WTC11 (cell line): Measurements from ENCODE around the gene TXNRD1. TPM values are rescaled to one million over a fixed set of nuclear protein-coding genes. Genes with fewer than 3 reads are reported as not detected.

Source experiments
- ATAC-seq: fragments of 200-7000 bp; cut with Tn5 transposase; 2 replicates; pipeline ENCODE4 v1.10.0; 2021; ENCODE audit warnings: mild to moderate bottlenecking, moderate library complexity
- CTCF ChIA-PET: fragments of 300-600 bp; sonication (Branson Sonifier 250); formaldehyde crosslinking; loops from one replicate; lab custom pipeline; 2021; ENCODE audit warnings: antibody characterized with exemption; lab: Charles Lee
- POLR2A ChIA-PET: fragments of 350-600 bp; sonication (Branson Sonifier 250); formaldehyde crosslinking; loops from one replicate; lab custom pipeline; 2021; ENCODE audit warnings: antibody characterized with exemption; lab: Charles Lee
- DNase-seq: peaks from one replicate; pipeline ENCODE4 v3.0.0; 2021; ENCODE audit warnings: low spot score
- H3K27ac Mint-ChIP-seq: 2 replicates; pipeline ENCODE4 v1.8.0; 2021; ENCODE audit warnings: mixed read lengths
- H3K27me3 Mint-ChIP-seq: 2 replicates; pipeline ENCODE4 v1.8.0; 2021; ENCODE audit warnings: low read depth, mild to moderate bottlenecking, moderate library complexity, mixed read lengths
- H3K36me3 Mint-ChIP-seq: 2 replicates; pipeline ENCODE4 v1.8.0; 2021; ENCODE audit warnings: mixed read lengths
- H3K4me1 Mint-ChIP-seq: 2 replicates; pipeline ENCODE4 v1.8.0; 2022; ENCODE audit warnings: mixed read lengths
- H3K4me3 Mint-ChIP-seq: 2 replicates; pipeline ENCODE4 v1.8.0; 2021; ENCODE audit warnings: mild to moderate bottlenecking, moderate library complexity, mixed read lengths
- H3K9me3 Mint-ChIP-seq: 2 replicates; pipeline ENCODE4 v1.8.0; 2021; ENCODE audit warnings: mixed read lengths
- CBFB ChIP-seq: sonication (generic); formaldehyde crosslinking; IDR thresholded peaks from 2 replicates; pipeline ENCODE4 v1.8.1; 2022; ENCODE audit warnings: mild to moderate bottlenecking, low read depth, missing genetic modification reagents
- CDX4 ChIP-seq: fragments of 250-450 bp; sonication (Bioruptor Pico); IDR thresholded peaks from 2 replicates; pipeline ENCODE4 v1.9.0; 2021; ENCODE audit warnings: moderate library complexity, mild to moderate bottlenecking, inconsistent platforms, borderline replicate concordance
- ESRRA ChIP-seq: sonication (generic); formaldehyde crosslinking; IDR thresholded peaks from 2 replicates; pipeline ENCODE4 v1.8.1; 2022; ENCODE audit warnings: mild to moderate bottlenecking, missing genetic modification reagents, borderline replicate concordance
- FOXK1 ChIP-seq: sonication (generic); formaldehyde crosslinking; IDR thresholded peaks from 2 replicates; pipeline ENCODE4 v1.8.0; 2022; ENCODE audit warnings: mild to moderate bottlenecking, moderate library complexity, missing genetic modification reagents
- HMGXB4 ChIP-seq: sonication (generic); formaldehyde crosslinking; IDR thresholded peaks from 2 replicates; pipeline ENCODE4 v1.8.1; 2023; ENCODE audit warnings: mild to moderate bottlenecking, moderate library complexity, missing genetic modification reagents
- IRF2 ChIP-seq: sonication (generic); formaldehyde crosslinking; IDR thresholded peaks from 2 replicates; pipeline ENCODE4 v1.8.0; 2022; ENCODE audit warnings: low read depth, missing genetic modification reagents, borderline replicate concordance
- MLX ChIP-seq: sonication (generic); formaldehyde crosslinking; IDR thresholded peaks from 2 replicates; pipeline ENCODE4 v1.8.1; 2023; ENCODE audit warnings: mild to moderate bottlenecking, missing genetic modification reagents, moderate library complexity
- NFYB ChIP-seq: sonication (generic); formaldehyde crosslinking; conservative IDR thresholded peaks from 2 replicates; pipeline ENCODE4 v1.8.0; 2022; ENCODE audit warnings: low read depth, missing genetic modification reagents
- NR3C1 ChIP-seq: sonication (generic); formaldehyde crosslinking; conservative IDR thresholded peaks from 2 replicates; pipeline ENCODE4 v1.8.1; 2023; ENCODE audit warnings: low read depth, mild to moderate bottlenecking, missing genetic modification reagents
- OVOL2 ChIP-seq: fragments of 250-450 bp; sonication (Bioruptor Pico); IDR thresholded peaks from 2 replicates; pipeline ENCODE4 v1.9.0; 2021; ENCODE audit warnings: mild to moderate bottlenecking, borderline replicate concordance
- PREB ChIP-seq: sonication (generic); formaldehyde crosslinking; IDR thresholded peaks from 2 replicates; pipeline ENCODE4 v1.8.1; 2022; ENCODE audit warnings: mild to moderate bottlenecking, missing genetic modification reagents, moderate library complexity, borderline replicate concordance
- PRRX2 ChIP-seq: fragments of 250-450 bp; sonication (Bioruptor Pico); IDR thresholded peaks from 2 replicates; pipeline ENCODE4 v1.8.0; 2021; ENCODE audit warnings: mild to moderate bottlenecking
- SMAD3 ChIP-seq: sonication (generic); formaldehyde crosslinking; IDR thresholded peaks from 2 replicates; pipeline ENCODE4 v1.8.0; 2022; ENCODE audit warnings: missing genetic modification reagents, mild to moderate bottlenecking, borderline replicate concordance
- ZNF263 ChIP-seq: sonication (generic); formaldehyde crosslinking; IDR thresholded peaks from 2 replicates; pipeline ENCODE4 v1.8.1; 2022; ENCODE audit warnings: low read depth, mild to moderate bottlenecking, moderate library complexity, missing genetic modification reagents
- ZNF396 ChIP-seq: fragments of 250-450 bp; sonication (Bioruptor Pico); IDR thresholded peaks from 2 replicates; pipeline ENCODE4 v1.8.0; 2021; ENCODE audit warnings: mild to moderate bottlenecking, moderate library complexity, borderline replicate concordance
- ZNF512 ChIP-seq: sonication (generic); formaldehyde crosslinking; IDR thresholded peaks from 2 replicates; pipeline ENCODE4 v1.8.1; 2022; ENCODE audit warnings: missing genetic modification reagents, borderline replicate concordance
- total RNA-seq: library from RNA; stranded (reverse); gene quantifications from 3 replicates; pipeline ENCODE4 v1.2.3, GENCODE V29; 2021

The TXNRD1 gene
- total RNA-seq, 1 experiment from 2014 or later, result 113 TPM

GRCh38 chr12:104352106-104352713, 136.6 kb downstream of the TXNRD1 start (continued):
- no peak for TF ChIP-seq HMGXB4
- TF ChIP-seq MLX (CRISPR knock-in tag), result no peak
- no peak for TF ChIP-seq IRF2
- TF ChIP-seq CDX4 (CRISPR knock-in tag), result no peak
- TF ChIP-seq FOXK1 (CRISPR knock-in tag), result no peak
- no peak for TF ChIP-seq OVOL2
- no peak for TF ChIP-seq PREB
- TF ChIP-seq PRRX2 (CRISPR knock-in tag), result no peak
- no peak for TF ChIP-seq CBFB

- ATAC-seq, result no peak
- H3K4me1 Mint-ChIP-seq, result peaks cover 24% of the 10 kb centered on the region
- no peaks in the 10 kb centered on the region for H3K9me3 Mint-ChIP-seq
- H3K27ac Mint-ChIP-seq, result no peak overlapping the region; the same call in 1 of the 2 replicates
- CTCF ChIA-PET, result no interaction called here
- no peaks in the 10 kb centered on the region for H3K27me3 Mint-ChIP-seq
- peaks cover 16% of the 10 kb centered on the region for H3K36me3 Mint-ChIP-seq
- POLR2A ChIA-PET, result no interaction called here
- no peak overlapping the region for H3K4me3 Mint-ChIP-seq
- no peak for TF ChIP-seq PRRX2 (CRISPR knock-in tag)
- no peak for TF ChIP-seq NR3C1
- no peak for TF ChIP-seq ZNF512 (CRISPR knock-in tag)
- no peak for TF ChIP-seq ESRRA (CRISPR knock-in tag)
- TF ChIP-seq NFYB (CRISPR knock-in tag), result no peak
- no peak for TF ChIP-seq ZNF263 (CRISPR knock-in tag)
- no peak for TF ChIP-seq SMAD3 (CRISPR knock-in tag)
- no peak for TF ChIP-seq ZNF396 (CRISPR knock-in tag)
- no peak for TF ChIP-seq HMGXB4
- TF ChIP-seq, all 79 proteins: peak for 0
- DNase-seq, result no peak
Measured at GRCh38 chr12:104353012-104353981, 137.7 kb downstream of the TXNRD1 start.
